ENCODE measurements around the gene PTPRM. TPM values are rescaled to one million over a fixed set of nuclear protein-coding genes. Genes with fewer than 3 reads are reported as not detected.

Gene PTPRM
- total RNA-seq, 1 experiment from 2014 or later: 14.5 TPM

DNA sequence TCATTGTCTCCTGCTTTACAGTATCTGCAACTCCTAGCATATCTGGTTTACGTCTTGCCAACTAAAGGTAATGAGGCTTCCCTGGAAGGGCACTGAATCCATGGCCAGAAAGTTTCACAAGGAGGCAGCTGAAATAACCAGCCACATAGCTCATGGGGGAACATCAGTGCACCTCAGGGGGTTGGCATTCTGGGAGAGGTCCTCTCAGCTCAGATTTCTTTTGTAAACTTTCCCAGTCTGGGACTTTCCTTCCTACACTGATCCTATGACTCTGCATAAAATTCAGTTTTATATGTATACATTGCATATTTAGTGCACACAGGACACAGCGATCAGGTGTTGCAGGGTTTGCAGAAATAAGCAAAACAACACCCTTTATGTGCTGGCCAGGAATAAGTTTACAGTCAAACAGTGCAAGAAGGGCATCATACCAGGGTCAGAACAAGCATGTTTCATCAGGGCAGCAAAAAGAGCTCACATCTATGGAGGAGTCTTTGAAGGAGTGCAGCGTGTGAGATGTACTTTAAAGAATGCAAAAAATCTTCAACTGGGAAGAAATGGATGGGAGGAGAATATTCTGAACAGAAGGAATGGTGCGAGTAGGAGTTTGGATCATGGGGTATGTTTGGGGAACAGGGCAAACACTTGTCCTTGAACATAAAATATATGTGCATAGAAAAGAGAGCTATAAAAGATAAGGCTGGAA is 801.5 kb downstream of the PTPRM start:
- H3K27ac ChIP-seq (ENCODE audit: low read depth, low read length): no peak overlapping the region
- H3K4me1 ChIP-seq (ENCODE audit: control insufficient read depth in 1 of 2, insufficient read depth in 2 of 2, low read length in 2 of 2): peaks cover 4 to 8% of the 10 kb centered on the region in 2 experiments; a peak in 2 of 4 replicates
- CTCF ChIA-PET: no interaction called here
- H3K27me3 ChIP-seq (ENCODE audit: insufficient read depth, low read length): no peaks in the 10 kb centered on the region
- H3K9me3 ChIP-seq (ENCODE audit: control insufficient read depth in 1 of 2, insufficient read depth in 1 of 2, low read depth in 1 of 2, low read length in 2 of 2): no peaks in the 10 kb centered on the region
- intact Hi-C loops (cut with micrococcal nuclease): no loop called here
- no peak overlapping the region for H3K4me3 ChIP-seq (replicated peaks in 1 of 2; ENCODE audit: low read depth in 1 of 2, low read length in 2 of 2)
- no TSS peak for BruUV-seq (replicated peaks)
- POLR2A ChIA-PET: no interaction called here
- TF ChIP-seq EZH2phosphoT487 (IDR thresholded peaks at IDR 0.05; ENCODE audit: borderline replicate concordance) (no peak), RAD21 (IDR thresholded peaks at IDR 0.05; ENCODE audit: low read depth) (no peak)
- TF ChIP-seq, protein P1, sequence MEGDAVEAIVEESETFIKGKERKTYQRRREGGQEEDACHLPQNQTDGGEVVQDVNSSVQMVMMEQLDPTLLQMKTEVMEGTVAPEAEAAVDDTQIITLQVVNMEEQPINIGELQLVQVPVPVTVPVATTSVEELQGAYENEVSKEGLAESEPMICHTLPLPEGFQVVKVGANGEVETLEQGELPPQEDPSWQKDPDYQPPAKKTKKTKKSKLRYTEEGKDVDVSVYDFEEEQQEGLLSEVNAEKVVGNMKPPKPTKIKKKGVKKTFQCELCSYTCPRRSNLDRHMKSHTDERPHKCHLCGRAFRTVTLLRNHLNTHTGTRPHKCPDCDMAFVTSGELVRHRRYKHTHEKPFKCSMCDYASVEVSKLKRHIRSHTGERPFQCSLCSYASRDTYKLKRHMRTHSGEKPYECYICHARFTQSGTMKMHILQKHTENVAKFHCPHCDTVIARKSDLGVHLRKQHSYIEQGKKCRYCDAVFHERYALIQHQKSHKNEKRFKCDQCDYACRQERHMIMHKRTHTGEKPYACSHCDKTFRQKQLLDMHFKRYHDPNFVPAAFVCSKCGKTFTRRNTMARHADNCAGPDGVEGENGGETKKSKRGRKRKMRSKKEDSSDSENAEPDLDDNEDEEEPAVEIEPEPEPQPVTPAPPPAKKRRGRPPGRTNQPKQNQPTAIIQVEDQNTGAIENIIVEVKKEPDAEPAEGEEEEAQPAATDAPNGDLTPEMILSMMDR (IDR thresholded peaks at IDR 0.05 in 2 of 3, conservative IDR thresholded peaks at IDR 0.05 in 1 of 3; ENCODE audit: borderline replicate concordance in 1 of 3, insufficient read depth in 1 of 3, low read depth in 2 of 3, low read length in 2 of 3): no peak
- H3K4me2 ChIP-seq (ENCODE audit: low read length): no peak overlapping the region
- no peak overlapping the region for H2AFZ ChIP-seq (ENCODE audit: low read depth, low read length, poor library complexity, severe bottlenecking)
- DNase-seq (ENCODE audit: low read depth, low spot score): no peak
- no peaks in the 10 kb centered on the region for H3K79me2 ChIP-seq (ENCODE audit: insufficient read depth, low read length)
- RAD21 ChIA-PET (ENCODE audit: low non-redundant PET in 1 of 2, low total read pairs in 2 of 2, uncharacterized antibody in 2 of 2, unreplicated experiment in 2 of 2): no interaction called here
- no peaks in the 10 kb centered on the region for H3K9me2 ChIP-seq (ENCODE audit: insufficient read depth)
- H3K36me3 ChIP-seq (ENCODE audit: control insufficient read depth in 1 of 2, insufficient read depth in 2 of 2, low read length in 2 of 2): no peaks in the 10 kb centered on the region
- no peak for ATAC-seq
- H4K20me1 ChIP-seq (ENCODE audit: insufficient read depth): no peaks in the 10 kb centered on the region
- no peak overlapping the region for H3K9ac ChIP-seq (ENCODE audit: low read length)

DNA sequence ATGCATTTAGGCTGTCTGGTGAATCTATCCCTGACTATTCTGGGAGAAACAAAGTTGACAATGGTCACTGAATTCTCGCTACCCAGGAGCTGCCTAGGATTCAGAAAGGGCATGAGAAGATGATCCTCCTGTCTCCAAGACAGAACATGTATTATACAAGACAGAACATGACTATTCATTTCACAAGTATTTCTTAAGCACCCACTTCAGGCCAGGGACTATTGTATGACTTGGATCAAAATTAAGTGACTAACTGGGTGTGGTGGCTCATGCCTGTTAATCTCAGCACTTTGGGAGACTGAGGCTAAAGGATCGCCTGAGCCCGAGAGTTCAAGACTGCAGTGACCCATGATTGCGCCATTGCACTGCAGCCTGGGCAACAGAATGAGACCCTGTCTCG is 806.4 kb downstream of the PTPRM start:
- DNase-seq (ENCODE audit: low read depth, low spot score) (no peak), ATAC-seq (no peak)
- Histone ChIP-seq H3K27me3 (ENCODE audit: insufficient read depth, low read length) (no peaks in the 10 kb centered on the region), H2AFZ (ENCODE audit: low read depth, low read length, poor library complexity, severe bottlenecking) (no peak overlapping the region), H3K4me2 (ENCODE audit: low read length) (no peak overlapping the region), H3K9ac (ENCODE audit: low read length) (no peak overlapping the region), H3K27ac (ENCODE audit: low read depth, low read length) (no peak overlapping the region), H3K4me1 (ENCODE audit: control insufficient read depth in 1 of 2, insufficient read depth in 2 of 2, low read length in 2 of 2) (no peaks in the 10 kb centered on the region), H3K4me3 (replicated peaks in 1 of 2; ENCODE audit: low read depth in 1 of 2, low read length in 2 of 2) (no peak overlapping the region), H3K36me3 (ENCODE audit: control insufficient read depth in 1 of 2, insufficient read depth in 2 of 2, low read length in 2 of 2) (no peaks in the 10 kb centered on the region), H4K20me1 (ENCODE audit: insufficient read depth) (no peaks in the 10 kb centered on the region), H3K79me2 (ENCODE audit: insufficient read depth, low read length) (no peaks in the 10 kb centered on the region), H3K9me3 (ENCODE audit: control insufficient read depth in 1 of 2, insufficient read depth in 1 of 2, low read depth in 1 of 2, low read length in 2 of 2) (no peaks in the 10 kb centered on the region), H3K9me2 (ENCODE audit: insufficient read depth) (no peaks in the 10 kb centered on the region)
- POLR2A ChIA-PET: no interaction called here
- BruUV-seq (replicated peaks): no TSS peak
- intact Hi-C loops (cut with micrococcal nuclease): no loop called here
- CTCF ChIA-PET: no interaction called here
- RAD21 ChIA-PET (ENCODE audit: low non-redundant PET in 1 of 2, low total read pairs in 2 of 2, uncharacterized antibody in 2 of 2, unreplicated experiment in 2 of 2): interaction anchor here in 1 of 2 experiments (0.6 kb wide), 1 partner anchor 610 kb away, joined by 3 read pairs; no protein-coding TSS in a partner anchor
- no peak for TF ChIP-seq POLR2A (IDR thresholded peaks at IDR 0.05; ENCODE audit: borderline replicate concordance, extremely low read depth, insufficient read depth, insufficient read length)
- TF ChIP-seq, protein P2, sequence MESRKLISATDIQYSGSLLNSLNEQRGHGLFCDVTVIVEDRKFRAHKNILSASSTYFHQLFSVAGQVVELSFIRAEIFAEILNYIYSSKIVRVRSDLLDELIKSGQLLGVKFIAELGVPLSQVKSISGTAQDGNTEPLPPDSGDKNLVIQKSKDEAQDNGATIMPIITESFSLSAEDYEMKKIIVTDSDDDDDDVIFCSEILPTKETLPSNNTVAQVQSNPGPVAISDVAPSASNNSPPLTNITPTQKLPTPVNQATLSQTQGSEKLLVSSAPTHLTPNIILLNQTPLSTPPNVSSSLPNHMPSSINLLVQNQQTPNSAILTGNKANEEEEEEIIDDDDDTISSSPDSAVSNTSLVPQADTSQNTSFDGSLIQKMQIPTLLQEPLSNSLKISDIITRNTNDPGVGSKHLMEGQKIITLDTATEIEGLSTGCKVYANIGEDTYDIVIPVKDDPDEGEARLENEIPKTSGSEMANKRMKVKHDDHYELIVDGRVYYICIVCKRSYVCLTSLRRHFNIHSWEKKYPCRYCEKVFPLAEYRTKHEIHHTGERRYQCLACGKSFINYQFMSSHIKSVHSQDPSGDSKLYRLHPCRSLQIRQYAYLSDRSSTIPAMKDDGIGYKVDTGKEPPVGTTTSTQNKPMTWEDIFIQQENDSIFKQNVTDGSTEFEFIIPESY (IDR thresholded peaks at IDR 0.05; ENCODE audit: extremely low read depth, insufficient replicate concordance, low read length): no peak
- TF ChIP-seq YY1 (IDR thresholded peaks at IDR 0.05; ENCODE audit: extremely low read depth, insufficient replicate concordance, low read depth, low read length): no peak
- no peak for TF ChIP-seq POLR2AphosphoS5 (IDR thresholded peaks at IDR 0.05; ENCODE audit: low read depth, low read length)
- TF ChIP-seq JUND (IDR thresholded peaks at IDR 0.05): no peak
- no peak for TF ChIP-seq ELF1 (IDR thresholded peaks at IDR 0.05; ENCODE audit: borderline replicate concordance, low read depth)
- no peak for TF ChIP-seq EZH2phosphoT487 (IDR thresholded peaks at IDR 0.05; ENCODE audit: borderline replicate concordance)
- TF ChIP-seq, protein P1 (IDR thresholded peaks at IDR 0.05 in 2 of 3, conservative IDR thresholded peaks at IDR 0.05 in 1 of 3; ENCODE audit: borderline replicate concordance in 1 of 3, insufficient read depth in 1 of 3, low read depth in 2 of 3, low read length in 2 of 3): no peak

All from HCT116 (cell line).